Kidney epithelial cell (primary cell): ENCODE results near the gene NPAS2. TPM values are rescaled to one million over a fixed set of nuclear protein-coding genes. Genes with fewer than 3 reads are reported as not detected.

Source experiments
- DNase-seq: peaks from one replicate; pipeline ENCODE4 v3.0.0-alpha.2; 2010; ENCODE audit warnings: low read depth
- H3K27me3 ChIP-seq: 2 replicates; pipeline ENCODE4 v1.6.0; 2011; ENCODE audit warnings: low read length; ENCODE audit not compliant: control insufficient read depth, insufficient read depth
- H3K36me3 ChIP-seq: 2 replicates; pipeline ENCODE4 v1.5.1; 2011; ENCODE audit warnings: low read length; ENCODE audit not compliant: control insufficient read depth, insufficient read depth
- H3K4me3 ChIP-seq: 2 replicates; pipeline ENCODE4 v1.5.1; 2011; ENCODE audit warnings: low read depth, mild to moderate bottlenecking, control low read depth, low read length
- CTCF ChIP-seq: IDR thresholded peaks from 2 replicates; pipeline ENCODE4 v1.5.1; 2011; ENCODE audit warnings: mild to moderate bottlenecking, moderate library complexity, low read length, control low read depth, inconsistent platforms; ENCODE audit not compliant: insufficient read depth, poor library complexity, severe bottlenecking
- total RNA-seq: library from RNA; depleted of rRNA; stranded (reverse); fragments of >200 nt; gene quantifications from 2 replicates; pipeline ENCODE4 v1.2.3, GENCODE V29; 2015

NPAS2 gene
- total RNA-seq, 1 donor from 2014 or later, result 11.2 TPM

GRCh38 chr2:100870652-100871531 is 51.0 kb downstream of the NPAS2 start:
- no peak overlapping the region for H3K4me3 ChIP-seq
- H3K27me3 ChIP-seq, result no peaks in the 10 kb centered on the region
- TF ChIP-seq CTCF, result peak; percentile 20
- no peak for DNase-seq
- no peaks in the 10 kb centered on the region for H3K36me3 ChIP-seq

- Histone ChIP-seq H3K36me3 (no peaks in the 10 kb centered on the region), H3K27me3 (no peaks in the 10 kb centered on the region), H3K4me3 (no peak overlapping the region)
- DNase-seq, result no peak
- no peak for TF ChIP-seq CTCF
These were observed 55.7 kb downstream of the NPAS2 start for GRCh38 chr2:100875516-100876230.

- no peaks in the 10 kb centered on the region for H3K36me3 ChIP-seq
- no peaks in the 10 kb centered on the region for H3K27me3 ChIP-seq
- H3K4me3 ChIP-seq, result no peak overlapping the region
- TF ChIP-seq CTCF, result no peak
- DNase-seq, result no peak
These were observed 56.4 kb downstream of the NPAS2 start for GRCh38 chr2:100876231-100876860.

- Histone ChIP-seq H3K27me3 (no peaks in the 10 kb centered on the region), H3K4me3 (no peak overlapping the region), H3K36me3 (no peaks in the 10 kb centered on the region)
- no peak for DNase-seq
- no peak for TF ChIP-seq CTCF
These were observed 57.6 kb downstream of the NPAS2 start for GRCh38 chr2:100877555-100877954.

- Histone ChIP-seq H3K4me3 (no peak overlapping the region), H3K27me3 (no peaks in the 10 kb centered on the region), H3K36me3 (no peaks in the 10 kb centered on the region)
- TF ChIP-seq CTCF, result no peak
- DNase-seq, result no peak
These were observed 58.3 kb downstream of the NPAS2 start for GRCh38 chr2:100878000-100878791.
